Nephron progenitor cell (in vitro differentiated cells): ENCODE measurements around the gene ZNF282.
A peak's percentile ranks its signal among the peaks of the same experiment; 100 is the strongest.

Experiments used
- DNase-seq: peaks from one replicate; pipeline ENCODE4 v3.0.0; 2021
- H3K27ac Mint-ChIP-seq: 2 replicates; pipeline ENCODE4 v1.8.0; 2021; ENCODE audit warnings: mild to moderate bottlenecking, moderate library complexity, mixed read lengths
- H3K27me3 Mint-ChIP-seq: 2 replicates; pipeline ENCODE4 v1.8.0; 2021; ENCODE audit warnings: mild to moderate bottlenecking, low read depth, mixed read lengths; ENCODE audit not compliant: poor library complexity
- H3K36me3 Mint-ChIP-seq: 2 replicates; pipeline ENCODE4 v1.8.0; 2021; ENCODE audit warnings: low read depth, mixed read lengths
- H3K4me1 Mint-ChIP-seq: 2 replicates; pipeline ENCODE4 v1.8.0; 2021; ENCODE audit warnings: mixed read lengths
- H3K4me3 Mint-ChIP-seq: 2 replicates; pipeline ENCODE4 v1.8.0; 2021; ENCODE audit warnings: mild to moderate bottlenecking, moderate library complexity, mixed read lengths
- H3K9me3 Mint-ChIP-seq: 2 replicates; pipeline ENCODE4 v1.8.0; 2021; ENCODE audit warnings: mild to moderate bottlenecking, moderate library complexity, mixed read lengths
- TF ChIP-seq, protein P1 (sequence below): fragments of 200-600 bp; sonication (generic); IDR thresholded peaks from 2 replicates; pipeline ENCODE4 v1.5.0; 2021; ENCODE audit warnings: antibody characterized with exemption

The ZNF282 gene

DNA sequence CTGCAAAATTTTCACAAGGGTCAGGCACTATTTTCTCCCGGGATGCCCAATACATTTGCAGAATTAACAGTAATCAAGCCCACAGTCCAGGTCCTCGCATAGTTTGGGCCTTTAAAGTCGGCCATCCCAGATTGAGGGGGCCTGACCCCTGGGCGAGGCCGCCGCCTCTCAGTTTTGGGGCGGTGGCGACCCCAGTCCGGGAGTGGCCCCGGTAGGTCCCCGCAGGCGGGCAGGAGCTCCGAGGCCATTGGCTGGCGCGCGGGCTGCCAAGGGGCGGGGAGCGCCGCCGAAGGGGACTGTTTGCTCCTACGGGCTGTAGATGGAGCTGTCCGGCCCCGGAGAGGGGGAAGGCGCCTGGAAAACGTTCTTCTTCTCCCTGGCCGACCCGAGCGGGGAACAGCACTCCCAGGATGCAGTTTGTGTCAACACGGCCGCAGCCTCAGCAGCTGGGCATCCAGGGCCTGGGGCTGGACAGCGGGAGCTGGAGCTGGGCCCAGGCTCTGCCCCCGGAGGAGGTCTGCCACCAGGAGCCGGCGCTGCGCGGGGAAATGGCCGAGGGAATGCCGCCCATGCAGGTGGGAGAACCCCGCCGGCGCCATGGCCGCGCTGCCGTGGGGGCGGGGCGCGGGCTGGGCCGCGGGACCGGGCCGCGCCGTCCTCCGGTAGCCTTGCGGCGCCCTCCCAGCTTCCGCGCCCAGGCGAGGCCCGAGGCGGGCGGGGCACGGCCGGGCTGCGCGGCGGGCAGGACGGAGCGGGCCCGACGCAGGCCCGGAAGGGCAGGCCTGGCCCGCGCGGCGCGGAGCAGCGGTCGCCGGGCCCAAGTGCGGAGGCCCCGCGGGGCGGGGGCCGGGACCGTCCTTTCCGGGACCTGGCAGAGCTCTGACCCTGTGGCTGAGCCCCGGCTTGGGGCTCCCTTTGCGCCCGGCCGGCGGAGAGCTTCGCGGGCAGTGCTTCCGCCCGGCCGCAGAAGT lies at the start of gene ZNF282:
ZNF282 (plus strand) TSS at position 367 of the 971 bp plus-strand sequence; CDS start at position 411, 44 bp downstream.
- peak within 1 kb of the TSS; percentile 90 for H3K4me3 Mint-ChIP-seq

DNA sequence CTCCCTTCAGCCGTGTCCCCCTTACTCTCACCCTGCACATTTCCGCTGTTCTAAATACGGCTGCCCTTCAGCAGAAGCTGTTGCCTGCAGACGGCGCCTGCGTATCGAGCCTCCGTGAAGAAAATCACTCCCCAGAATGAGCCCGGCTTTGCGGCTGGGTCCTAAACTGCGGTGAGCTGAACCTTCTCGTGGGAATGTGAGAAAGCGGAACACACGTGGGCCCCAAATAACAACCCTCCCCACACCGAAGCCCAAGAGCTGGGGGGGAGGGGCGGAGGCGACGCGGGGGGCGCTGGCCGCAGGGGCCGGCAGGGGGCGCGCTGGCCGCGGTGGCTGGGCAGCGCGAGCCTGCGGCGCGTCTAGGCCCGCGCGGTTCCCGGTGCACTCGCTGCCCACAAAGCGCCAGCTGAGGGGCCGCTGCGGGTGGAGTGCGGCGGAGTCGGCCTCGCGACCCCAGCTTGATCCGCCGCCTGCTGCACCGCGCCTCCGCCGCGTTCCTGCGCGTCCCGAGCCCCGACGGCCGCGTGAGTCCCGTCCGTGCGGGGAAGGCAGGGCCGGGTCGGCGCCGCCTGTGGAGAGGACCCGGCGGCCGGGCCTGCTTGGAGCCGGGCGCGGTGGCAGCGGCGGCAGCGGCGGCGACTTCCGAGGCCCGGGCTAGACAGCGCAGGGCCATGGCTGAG lies 48.1 kb upstream of the ZNF282 start, which contains the start of gene ZNF398:
ZNF398 (plus strand) TSS at position 382 of the 680 bp plus-strand sequence; CDS start at position 672, 290 bp downstream.
- Mint-ChIP-seq H3K27me3 (no peaks in the 10 kb centered on the region), H3K27ac (peak within 1 kb of the TSS; percentile 77), H3K9me3 (no peaks in the 10 kb centered on the region), H3K4me3 (peak within 1 kb of the TSS; percentile 89), H3K36me3 (peaks cover 15% of the 10 kb centered on the region), H3K4me1 (peaks cover 36% of the 10 kb centered on the region)
- TF ChIP-seq, protein P1, sequence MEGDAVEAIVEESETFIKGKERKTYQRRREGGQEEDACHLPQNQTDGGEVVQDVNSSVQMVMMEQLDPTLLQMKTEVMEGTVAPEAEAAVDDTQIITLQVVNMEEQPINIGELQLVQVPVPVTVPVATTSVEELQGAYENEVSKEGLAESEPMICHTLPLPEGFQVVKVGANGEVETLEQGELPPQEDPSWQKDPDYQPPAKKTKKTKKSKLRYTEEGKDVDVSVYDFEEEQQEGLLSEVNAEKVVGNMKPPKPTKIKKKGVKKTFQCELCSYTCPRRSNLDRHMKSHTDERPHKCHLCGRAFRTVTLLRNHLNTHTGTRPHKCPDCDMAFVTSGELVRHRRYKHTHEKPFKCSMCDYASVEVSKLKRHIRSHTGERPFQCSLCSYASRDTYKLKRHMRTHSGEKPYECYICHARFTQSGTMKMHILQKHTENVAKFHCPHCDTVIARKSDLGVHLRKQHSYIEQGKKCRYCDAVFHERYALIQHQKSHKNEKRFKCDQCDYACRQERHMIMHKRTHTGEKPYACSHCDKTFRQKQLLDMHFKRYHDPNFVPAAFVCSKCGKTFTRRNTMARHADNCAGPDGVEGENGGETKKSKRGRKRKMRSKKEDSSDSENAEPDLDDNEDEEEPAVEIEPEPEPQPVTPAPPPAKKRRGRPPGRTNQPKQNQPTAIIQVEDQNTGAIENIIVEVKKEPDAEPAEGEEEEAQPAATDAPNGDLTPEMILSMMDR: peak; percentile 39
- DNase-seq: peak; percentile 81

More for the DNA sequence above, at the start of gene ZNF282:
- Mint-ChIP-seq H3K27ac (peak within 1 kb of the TSS; percentile 11), H3K27me3 (no peaks in the 10 kb centered on the region), H3K4me1 (peaks cover 28% of the 10 kb centered on the region), H3K9me3 (peaks cover 4% of the 10 kb centered on the region), H3K36me3 (peaks cover 33% of the 10 kb centered on the region)
- peak; percentile 88 for DNase-seq
- TF ChIP-seq, protein P1: peak; percentile 51

DNA sequence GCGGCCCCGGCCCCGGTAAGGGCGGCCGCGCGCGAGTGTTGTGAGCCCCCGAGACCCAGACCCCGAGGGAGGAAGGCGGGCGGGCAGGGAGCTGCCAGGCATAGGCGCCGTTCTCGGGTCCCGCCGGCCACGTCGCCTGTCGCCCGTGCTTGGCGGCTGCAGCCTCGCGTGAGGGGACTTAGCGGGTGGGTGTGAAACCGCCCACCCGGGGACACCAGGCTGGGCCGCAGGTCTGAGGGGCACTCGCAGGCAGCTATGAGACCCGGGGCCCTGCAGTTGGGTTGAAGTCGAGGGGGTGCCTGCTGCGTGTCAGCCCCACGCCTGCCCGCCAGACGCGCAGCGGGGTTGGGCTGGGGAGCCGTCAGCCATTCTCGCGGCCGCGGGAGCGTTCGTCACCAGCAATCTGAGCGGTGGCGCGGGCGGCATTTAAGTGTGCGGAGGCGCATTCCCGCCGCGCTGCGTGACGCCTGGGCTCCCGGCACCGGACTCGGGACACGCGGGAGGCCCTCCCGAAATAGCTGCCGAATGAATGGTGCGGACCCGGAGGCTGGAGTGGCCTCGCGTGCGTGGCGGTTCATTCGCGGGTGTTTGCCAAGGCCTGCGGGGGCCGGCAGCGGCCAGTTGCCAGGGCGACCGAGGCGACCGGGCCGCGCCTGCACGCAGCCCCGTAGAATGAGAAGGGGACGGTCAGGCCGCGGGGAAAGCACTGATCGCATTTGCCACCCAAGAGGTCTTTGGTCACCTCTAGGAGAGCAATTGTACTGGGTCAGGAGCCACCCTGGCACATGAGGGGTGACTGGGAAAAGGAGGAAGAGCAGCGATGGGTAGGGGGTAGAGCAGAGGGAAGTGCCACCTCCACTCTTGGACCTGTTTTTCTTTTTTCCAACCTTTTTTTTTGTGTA lies 47.3 kb upstream of the ZNF282 start:
- peak; percentile 72 for DNase-seq
- H3K4me1 Mint-ChIP-seq: peaks cover 36% of the 10 kb centered on the region
- TF ChIP-seq, protein P1: no peak
- peaks cover 15% of the 10 kb centered on the region for H3K36me3 Mint-ChIP-seq
- no peaks in the 10 kb centered on the region for H3K9me3 Mint-ChIP-seq
- peak overlapping the region; percentile 77 for H3K27ac Mint-ChIP-seq
- peak overlapping the region; percentile 89 for H3K4me3 Mint-ChIP-seq
- H3K27me3 Mint-ChIP-seq: no peaks in the 10 kb centered on the region

DNA sequence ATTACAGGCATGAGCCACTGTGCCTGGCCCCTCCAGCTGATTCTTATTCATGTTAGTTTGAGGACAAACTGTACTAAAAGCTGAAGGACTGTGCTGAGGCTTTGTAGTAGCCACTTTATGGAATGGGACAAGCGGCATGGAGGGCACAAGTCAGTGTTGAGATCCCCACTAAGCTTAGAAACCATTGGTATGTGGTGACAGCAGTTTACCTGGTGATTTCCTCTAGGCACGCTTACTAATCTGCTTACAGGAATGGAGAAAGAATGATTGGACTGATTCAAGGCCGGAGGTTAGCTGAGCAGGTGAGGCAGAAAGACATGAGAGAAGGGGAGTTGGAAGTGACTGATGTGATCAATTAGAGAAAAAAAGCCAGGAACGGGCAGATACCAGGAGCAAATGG lies 44.4 kb upstream of the ZNF282 start:
- no peak for DNase-seq
- peaks cover 38% of the 10 kb centered on the region for H3K4me1 Mint-ChIP-seq
- peaks cover 6% of the 10 kb centered on the region for H3K9me3 Mint-ChIP-seq
- TF ChIP-seq, protein P1: no peak
- H3K27me3 Mint-ChIP-seq: no peaks in the 10 kb centered on the region
- no peak overlapping the region for H3K4me3 Mint-ChIP-seq
- peaks cover 41% of the 10 kb centered on the region for H3K36me3 Mint-ChIP-seq
- peak overlapping the region; percentile 0 for H3K27ac Mint-ChIP-seq

DNA sequence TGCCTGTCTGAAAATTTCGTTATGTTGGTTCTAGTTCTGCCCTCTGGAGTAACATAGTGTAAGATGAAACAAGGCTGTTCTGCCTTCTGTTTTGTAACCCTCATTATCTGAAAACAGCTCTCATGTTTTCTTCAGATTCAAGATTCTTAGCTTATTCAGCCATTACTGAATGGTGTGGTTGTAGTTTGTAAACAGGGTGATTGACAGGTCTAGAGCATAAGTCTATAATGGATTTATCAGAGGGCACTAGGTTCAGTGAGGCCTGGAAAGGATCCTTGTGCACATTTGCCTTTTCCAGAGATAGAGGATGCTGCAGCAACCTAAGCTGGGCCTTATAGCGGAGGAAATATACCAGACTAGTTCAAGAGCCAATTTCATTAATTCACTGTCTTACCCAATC lies 42.0 kb upstream of the ZNF282 start:
- peaks cover 12% of the 10 kb centered on the region for H3K9me3 Mint-ChIP-seq
- no peak for DNase-seq
- peaks cover 59% of the 10 kb centered on the region for H3K36me3 Mint-ChIP-seq
- H3K27ac Mint-ChIP-seq: peak overlapping the region; percentile 12
- no peak overlapping the region for H3K4me3 Mint-ChIP-seq
- peaks cover 2% of the 10 kb centered on the region for H3K27me3 Mint-ChIP-seq
- H3K4me1 Mint-ChIP-seq: peaks cover 26% of the 10 kb centered on the region
- TF ChIP-seq, protein P1: no peak
